Astrocyte (in vitro differentiated cells and primary cell): ENCODE data around the gene METTL2A. TPM values are rescaled to one million over a fixed set of nuclear protein-coding genes. Genes with fewer than 3 reads are reported as not detected.
"Not testable (repeated sequence)": the region's sequence is repeated elsewhere in the genome, so short reads cannot be mapped to it uniquely, and the experiment has no call there.

Source experiments
- DNase-seq: peaks from one replicate; pipeline ENCODE4 v3.0.0-alpha.2; 2010; ENCODE audit warnings: low read depth
- FAIRE-seq: peaks from 2 replicates; lab custom pipeline; 2011; peaks lifted over from hg19 to GRCh38; lab: Jason Lieb, UNC
- H2AFZ ChIP-seq: 2 replicates; pipeline ENCODE4 v1.6.0; 2012; ENCODE audit warnings: low read depth, low read length, inconsistent platforms
- H3K27ac ChIP-seq: 2 replicates; pipeline ENCODE4 v1.5.1; 2011; ENCODE audit warnings: low read depth, low read length, inconsistent platforms
- H3K27me3 ChIP-seq: 2 replicates; pipeline ENCODE4 v1.6.0; 2011; ENCODE audit warnings: low read length, inconsistent platforms; ENCODE audit not compliant: insufficient read depth
- H3K36me3 ChIP-seq: 2 replicates; pipeline ENCODE4 v1.5.1; 2011; ENCODE audit warnings: low read length, inconsistent platforms; ENCODE audit not compliant: insufficient read depth
- H3K4me1 ChIP-seq: 2 replicates; pipeline ENCODE4 v1.5.1; 2011; ENCODE audit warnings: low read length, inconsistent platforms; ENCODE audit not compliant: insufficient read depth
- H3K4me2 ChIP-seq: 2 replicates; pipeline ENCODE4 v1.6.0; 2012; ENCODE audit warnings: low read length, inconsistent platforms
- H3K4me3 ChIP-seq: 2 replicates; pipeline ENCODE4 v1.5.1; 2011; ENCODE audit warnings: low read depth, mild to moderate bottlenecking, low read length, inconsistent platforms; ENCODE audit not compliant: insufficient read depth
- H3K79me2 ChIP-seq: 2 replicates; pipeline ENCODE4 v1.6.0; 2012; ENCODE audit warnings: mild to moderate bottlenecking, low read length, inconsistent platforms; ENCODE audit not compliant: insufficient read depth
- H3K9ac ChIP-seq: 2 replicates; pipeline ENCODE4 v1.6.0; 2012; ENCODE audit warnings: mild to moderate bottlenecking, low read length, inconsistent platforms
- H3K9me3 ChIP-seq: 2 replicates; pipeline ENCODE4 v1.5.1; 2012; ENCODE audit warnings: low read depth, mild to moderate bottlenecking, low read length, inconsistent platforms; ENCODE audit not compliant: insufficient read depth
- H4K20me1 ChIP-seq: 2 replicates; pipeline ENCODE4 v1.6.0; 2012; ENCODE audit warnings: low read length, inconsistent platforms; ENCODE audit not compliant: insufficient read depth
- H3K27ac Mint-ChIP-seq: one replicate; pipeline ENCODE4 v1.8.0; 2021; ENCODE audit warnings: mild to moderate bottlenecking, mixed read lengths; ENCODE audit not compliant: unreplicated experiment
- H3K27me3 Mint-ChIP-seq: one replicate; pipeline ENCODE4 v1.8.0; 2021; ENCODE audit warnings: low read depth, mixed read lengths; ENCODE audit not compliant: unreplicated experiment
- H3K36me3 Mint-ChIP-seq: one replicate; pipeline ENCODE4 v1.8.0; 2021; ENCODE audit warnings: low read depth, mixed read lengths; ENCODE audit not compliant: unreplicated experiment
- H3K4me1 Mint-ChIP-seq: one replicate; pipeline ENCODE4 v1.8.0; 2021; ENCODE audit warnings: low read depth, mixed read lengths; ENCODE audit not compliant: unreplicated experiment
- H3K4me3 Mint-ChIP-seq: one replicate; pipeline ENCODE4 v1.8.0; 2021; ENCODE audit warnings: mild to moderate bottlenecking, moderate library complexity, mixed read lengths; ENCODE audit not compliant: unreplicated experiment
- H3K9me3 Mint-ChIP-seq: one replicate; pipeline ENCODE4 v1.8.0; 2021; ENCODE audit warnings: mild to moderate bottlenecking, mixed read lengths; ENCODE audit not compliant: unreplicated experiment
- EZH2 ChIP-seq: IDR thresholded peaks from 2 replicates; pipeline ENCODE4 v1.6.1; 2012; ENCODE audit warnings: mild to moderate bottlenecking, low read length, inconsistent platforms; ENCODE audit not compliant: insufficient read depth
- total RNA-seq: library from RNA; stranded (reverse); gene quantifications from 2 replicates; pipeline ENCODE4 v1.2.1, GENCODE V29; 2021
- TF ChIP-seq, protein P1 (sequence below): IDR thresholded peaks from 2 replicates; pipeline ENCODE4 v1.5.1; 2011; ENCODE audit warnings: low read depth, mild to moderate bottlenecking, inconsistent platforms, low read length, moderate library complexity; ENCODE audit not compliant: insufficient read depth

Gene METTL2A
- total RNA-seq, 1 donor from 2014 or later: 20.9 TPM

DNA sequence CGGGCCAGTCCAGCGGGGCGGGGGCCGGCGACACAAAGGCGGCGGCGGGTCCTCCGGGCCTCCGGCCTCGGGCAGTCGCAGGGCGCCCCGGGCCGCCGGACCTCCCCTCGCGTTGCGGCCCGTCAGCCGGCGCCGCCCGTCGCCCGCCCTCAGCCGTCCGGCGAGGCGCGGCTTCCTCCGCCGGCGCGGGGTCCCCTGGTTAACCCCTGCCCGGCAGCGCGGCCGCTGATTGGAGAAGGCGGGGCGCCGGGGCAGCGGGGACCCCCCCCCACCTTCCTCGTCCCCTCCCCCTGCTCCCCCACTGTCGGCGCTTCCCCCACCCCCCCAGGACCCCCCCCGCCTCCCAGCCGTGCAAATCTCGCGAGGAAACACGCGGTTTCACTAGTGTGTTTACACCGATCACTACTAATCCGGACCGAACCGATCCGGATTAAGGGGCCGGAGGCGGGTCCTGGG lies 54.8 kb downstream of the METTL2A start, which contains the start of gene TLK2:
Gene TLK2 (plus strand): TSS at position 402 of the 456 bp plus-strand sequence. CDS start 2,301 bp downstream, outside the sequence.
- peak within 1 kb of the TSS; percentile 88 for H3K4me2 ChIP-seq
- H3K9me3 ChIP-seq: no peaks in the 10 kb centered on the region
- Mint-ChIP-seq H3K27ac (peak within 1 kb of the TSS; percentile 96), H3K36me3 (peaks cover 2% of the 10 kb centered on the region), H3K27me3 (no peaks in the 10 kb centered on the region), H3K4me1 (peaks cover 13% of the 10 kb centered on the region), H3K4me3 (peak within 1 kb of the TSS; percentile 98), H3K9me3 (no peaks in the 10 kb centered on the region)
- peak; percentile 48 for DNase-seq
- no peaks in the 10 kb centered on the region for H3K4me1 ChIP-seq
- H3K9ac ChIP-seq: peak within 1 kb of the TSS; percentile 92
- peak within 1 kb of the TSS; percentile 80 for H3K27ac ChIP-seq
- H4K20me1 ChIP-seq: no peaks in the 10 kb centered on the region
- no peak for TF ChIP-seq EZH2
- TF ChIP-seq, protein P1, sequence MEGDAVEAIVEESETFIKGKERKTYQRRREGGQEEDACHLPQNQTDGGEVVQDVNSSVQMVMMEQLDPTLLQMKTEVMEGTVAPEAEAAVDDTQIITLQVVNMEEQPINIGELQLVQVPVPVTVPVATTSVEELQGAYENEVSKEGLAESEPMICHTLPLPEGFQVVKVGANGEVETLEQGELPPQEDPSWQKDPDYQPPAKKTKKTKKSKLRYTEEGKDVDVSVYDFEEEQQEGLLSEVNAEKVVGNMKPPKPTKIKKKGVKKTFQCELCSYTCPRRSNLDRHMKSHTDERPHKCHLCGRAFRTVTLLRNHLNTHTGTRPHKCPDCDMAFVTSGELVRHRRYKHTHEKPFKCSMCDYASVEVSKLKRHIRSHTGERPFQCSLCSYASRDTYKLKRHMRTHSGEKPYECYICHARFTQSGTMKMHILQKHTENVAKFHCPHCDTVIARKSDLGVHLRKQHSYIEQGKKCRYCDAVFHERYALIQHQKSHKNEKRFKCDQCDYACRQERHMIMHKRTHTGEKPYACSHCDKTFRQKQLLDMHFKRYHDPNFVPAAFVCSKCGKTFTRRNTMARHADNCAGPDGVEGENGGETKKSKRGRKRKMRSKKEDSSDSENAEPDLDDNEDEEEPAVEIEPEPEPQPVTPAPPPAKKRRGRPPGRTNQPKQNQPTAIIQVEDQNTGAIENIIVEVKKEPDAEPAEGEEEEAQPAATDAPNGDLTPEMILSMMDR: no peak
- H2AFZ ChIP-seq: peak within 1 kb of the TSS; percentile 52
- FAIRE-seq: no peak
- H3K79me2 ChIP-seq: peaks cover 55% of the 10 kb centered on the region
- peaks cover 7% of the 10 kb centered on the region for H3K36me3 ChIP-seq
- H3K27me3 ChIP-seq: no peaks in the 10 kb centered on the region
- peak within 1 kb of the TSS; percentile 73 for H3K4me3 ChIP-seq

DNA sequence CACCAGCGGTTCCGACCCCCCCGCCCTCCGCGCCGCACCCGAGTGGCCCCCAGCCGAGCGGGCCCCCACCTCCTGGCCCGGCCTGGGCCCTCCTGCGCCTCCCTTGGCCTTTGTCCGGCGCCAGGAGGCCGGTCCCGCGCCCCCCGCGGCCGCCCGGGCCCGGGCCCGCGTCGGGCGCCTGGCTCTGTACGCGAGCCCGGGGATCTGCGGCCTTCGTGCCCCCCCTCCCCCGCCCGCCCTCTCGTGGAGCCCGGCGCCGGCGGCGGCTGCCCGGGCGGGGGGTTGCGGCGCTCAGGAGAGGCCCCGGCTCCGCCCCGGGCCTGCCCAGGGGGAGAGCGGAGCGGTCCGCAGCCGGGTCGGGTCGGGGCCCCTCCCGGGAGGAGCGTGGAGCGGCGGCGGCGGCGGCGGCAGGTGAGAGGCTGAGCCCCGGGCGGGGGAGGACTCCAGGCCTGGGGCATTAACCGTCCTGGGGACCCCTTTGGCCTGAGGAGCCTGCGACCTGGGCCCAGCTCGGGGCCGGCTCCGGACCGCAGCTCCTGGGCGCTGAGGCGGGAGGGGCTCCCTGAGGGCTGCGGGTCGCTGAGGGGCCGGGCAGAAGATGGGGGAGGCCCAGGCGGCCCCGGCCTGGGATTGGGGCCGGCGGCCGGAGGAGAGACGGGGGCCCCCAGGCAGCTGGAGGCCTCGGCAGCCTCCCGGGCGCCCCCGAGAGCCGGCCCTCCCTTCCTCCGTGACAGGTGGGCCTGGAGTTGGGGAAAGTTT lies 55.4 kb downstream of the METTL2A start:
- not testable (repeated sequence) for DNase-seq, H2AFZ ChIP-seq, H3K36me3 ChIP-seq, H3K27me3 ChIP-seq, H3K27me3 Mint-ChIP-seq, H3K36me3 Mint-ChIP-seq, H4K20me1 ChIP-seq, H3K9me3 Mint-ChIP-seq, FAIRE-seq, H3K9me3 ChIP-seq, H3K27ac Mint-ChIP-seq, H3K4me1 ChIP-seq
- peaks cover 61% of the 10 kb centered on the region for H3K79me2 ChIP-seq
- H3K4me2 ChIP-seq: peak overlapping the region; percentile 85
- peak overlapping the region; percentile 80 for H3K27ac ChIP-seq
- H3K4me1 Mint-ChIP-seq: peaks cover 13% of the 10 kb centered on the region
- peak overlapping the region; percentile 92 for H3K9ac ChIP-seq
- peak overlapping the region; percentile 98 for H3K4me3 Mint-ChIP-seq
- H3K4me3 ChIP-seq: peak overlapping the region; percentile 73

DNA sequence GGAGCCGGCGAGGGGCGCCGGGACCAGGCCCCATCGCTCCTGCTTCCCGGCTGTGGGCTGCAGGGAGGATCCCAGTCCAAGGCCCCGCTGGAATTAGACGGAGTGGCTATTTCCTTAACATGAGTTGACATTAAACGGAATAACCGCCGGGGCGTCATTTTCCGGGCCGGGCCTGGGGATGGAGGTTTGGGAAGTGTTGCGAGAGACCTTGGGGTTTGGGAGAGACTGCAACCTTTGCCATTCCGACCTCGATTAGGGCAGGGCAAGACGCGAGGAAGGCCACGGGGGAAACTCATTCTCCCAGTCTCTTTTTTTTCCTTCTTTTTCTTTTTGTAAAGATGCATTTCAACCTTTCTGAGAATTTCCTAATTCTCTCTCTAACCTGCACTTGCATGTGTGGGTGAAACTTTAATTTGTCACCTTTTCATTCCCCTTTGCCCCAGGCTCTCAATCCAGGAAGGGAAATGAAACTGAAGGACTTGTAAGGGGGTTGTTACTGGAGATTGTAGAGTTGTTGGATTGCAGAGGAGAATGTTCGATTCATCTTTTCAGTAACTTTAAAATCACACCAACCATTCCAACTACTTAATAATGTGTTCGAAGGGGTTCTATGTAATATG lies 56.1 kb downstream of the METTL2A start:
- H2AFZ ChIP-seq, DNase-seq, H3K36me3 ChIP-seq, H4K20me1 ChIP-seq, FAIRE-seq, H3K9me3 ChIP-seq, H3K27me3 Mint-ChIP-seq, H3K36me3 Mint-ChIP-seq, H3K9me3 Mint-ChIP-seq, H3K27me3 ChIP-seq, H3K4me1 ChIP-seq: not testable (repeated sequence)
- Mint-ChIP-seq H3K4me1 (peaks cover 13% of the 10 kb centered on the region), H3K4me3 (peak overlapping the region; percentile 98), H3K27ac (peak overlapping the region; percentile 96)
- Histone ChIP-seq H3K4me2 (peak overlapping the region; percentile 85), H3K27ac (peak overlapping the region; percentile 80), H3K79me2 (peaks cover 65% of the 10 kb centered on the region), H3K9ac (peak overlapping the region; percentile 92), H3K4me3 (peak overlapping the region; percentile 73)

DNA sequence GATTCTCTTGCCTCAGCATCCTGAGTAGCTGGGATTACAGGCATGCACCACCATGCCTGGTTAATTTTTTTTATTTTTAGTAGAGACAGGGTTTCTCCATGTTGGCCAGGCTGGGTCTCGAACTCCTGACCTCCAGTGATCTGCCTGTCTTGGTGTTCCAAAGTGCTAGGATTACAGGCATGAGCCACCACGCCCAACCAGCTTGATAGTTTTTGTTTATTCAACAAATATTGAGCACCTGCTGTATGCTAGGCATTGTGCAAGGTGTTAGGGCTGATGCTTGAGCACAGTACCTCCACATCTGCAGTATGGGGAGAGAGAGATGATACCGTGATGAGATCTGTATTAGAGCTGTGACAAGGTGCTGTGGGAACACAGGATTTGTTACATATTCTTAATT lies 58.9 kb downstream of the METTL2A start:
- H3K4me1 Mint-ChIP-seq, H3K4me3 Mint-ChIP-seq, H3K36me3 ChIP-seq, H3K9ac ChIP-seq, H3K36me3 Mint-ChIP-seq, DNase-seq, H3K27me3 ChIP-seq, H4K20me1 ChIP-seq, H3K27ac ChIP-seq, H3K27ac Mint-ChIP-seq, H2AFZ ChIP-seq, H3K4me2 ChIP-seq, H3K9me3 Mint-ChIP-seq, H3K4me3 ChIP-seq, H3K9me3 ChIP-seq, H3K27me3 Mint-ChIP-seq, H3K4me1 ChIP-seq, FAIRE-seq: not testable (repeated sequence)
- peaks cover 83% of the 10 kb centered on the region for H3K79me2 ChIP-seq

DNA sequence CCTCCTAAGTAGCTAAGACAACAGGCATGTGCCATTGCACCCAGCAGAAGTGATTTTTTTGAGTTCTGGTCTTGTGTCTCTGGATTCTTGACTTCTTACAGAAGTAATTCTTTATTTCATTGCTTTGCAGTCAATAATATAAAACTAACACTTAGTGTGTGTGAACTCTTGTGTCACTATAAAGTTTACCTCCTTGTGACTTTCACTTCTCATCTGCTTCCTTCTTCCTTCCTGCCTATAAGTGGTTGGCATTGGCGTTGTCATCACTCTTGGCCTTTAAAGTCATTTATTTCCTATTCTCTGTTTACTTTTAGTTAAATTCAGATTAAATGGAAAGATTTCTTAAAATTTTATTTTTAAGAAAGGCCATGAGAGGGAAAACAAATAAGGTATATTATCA lies 67.3 kb downstream of the METTL2A start:
- H3K9me3 ChIP-seq, H2AFZ ChIP-seq: not testable (repeated sequence)
- H4K20me1 ChIP-seq: peaks cover 49% of the 10 kb centered on the region

More for the DNA sequence above, 67.3 kb downstream of the METTL2A start:
- H3K9me3 Mint-ChIP-seq, H3K36me3 Mint-ChIP-seq, H3K27ac ChIP-seq, DNase-seq, FAIRE-seq, H3K4me3 Mint-ChIP-seq, H3K4me2 ChIP-seq, H3K4me1 Mint-ChIP-seq, H3K4me3 ChIP-seq, H3K4me1 ChIP-seq, H3K27me3 Mint-ChIP-seq, H3K27ac Mint-ChIP-seq, H3K27me3 ChIP-seq, H3K36me3 ChIP-seq, H3K9ac ChIP-seq: not testable (repeated sequence)
- peaks cover 90% of the 10 kb centered on the region for H3K79me2 ChIP-seq
